T-helper 2 cell treated with Interferon-gamma antibody and Interleukin-4, amounts not matched to agents 100 ng/mL and 5 ng/mL, for 36 hours (primary cell): ENCODE measurements around the gene PIGK. TPM values are rescaled to one million over a fixed set of nuclear protein-coding genes. Genes with fewer than 3 reads are reported as not detected.

ENCODE experiments used
- intact Hi-C: fragments of 100-400 bp; cut with micrococcal nuclease; formaldehyde crosslinking; loops from one replicate; pipeline ENCODE4 v1.15.1; 2023
- total RNA-seq: library from RNA; stranded (reverse); gene quantifications from 2 replicates; pipeline ENCODE4 v1.2.3, GENCODE V29; 2022

PIGK gene
- total RNA-seq, 1 donor from 2014 or later, result 17.3 TPM

GRCh38 chr1:77039739-77040138, 179.5 kb downstream of the PIGK start:
- intact Hi-C loops, result no loop called here

- intact Hi-C loops, result no loop called here
Measured at GRCh38 chr1:77039111-77039510, 180.1 kb downstream of the PIGK start.

Other genes starting within 250 kb of the PIGK start
- 0.61 and 1.7 TPM in 2 replicates for gene AK5, start 62.6 kb upstream of the PIGK start, total RNA-seq